Upper lobe of left lung (tissue), 4 donors: ENCODE measurements around the gene HINFP.
"Not testable (repeated sequence)": the region's sequence is repeated elsewhere in the genome, so short reads cannot be mapped to it uniquely, and the experiment has no call there.

Experiments
- CTCF ChIP-seq, 6 experiments: fragments of 450-650 bp in 4 of 6; fragments of 200-600 bp in 2 of 6; sonication (generic) in 2 of 6; IDR thresholded peaks; one replicate each; pipeline ENCODE4 v1.5.1; 2016 to 2019; ENCODE audit warnings: antibody characterized with exemption in 6 of 6
- EP300 ChIP-seq, 4 donors: sonication (generic); formaldehyde crosslinking; IDR thresholded peaks; one replicate each; pipeline ENCODE4 v1.5.1; 2017; ENCODE audit warnings: antibody characterized with exemption in 4 of 4, control low read depth in 2 of 4

- TF ChIP-seq CTCF, EP300 (IDR thresholded peaks at IDR 0.05): not testable (repeated sequence)
Measured at GRCh38 chr11:119103161-119103664, 18.2 kb upstream of the HINFP start.
